Measurements from ENCODE around the gene SKOR2. TPM values are rescaled to one million over a fixed set of nuclear protein-coding genes. Genes with fewer than 3 reads are reported as not detected.

SKOR2 gene
- total and polyA plus RNA-seq, 10 donors: not detected

DNA sequence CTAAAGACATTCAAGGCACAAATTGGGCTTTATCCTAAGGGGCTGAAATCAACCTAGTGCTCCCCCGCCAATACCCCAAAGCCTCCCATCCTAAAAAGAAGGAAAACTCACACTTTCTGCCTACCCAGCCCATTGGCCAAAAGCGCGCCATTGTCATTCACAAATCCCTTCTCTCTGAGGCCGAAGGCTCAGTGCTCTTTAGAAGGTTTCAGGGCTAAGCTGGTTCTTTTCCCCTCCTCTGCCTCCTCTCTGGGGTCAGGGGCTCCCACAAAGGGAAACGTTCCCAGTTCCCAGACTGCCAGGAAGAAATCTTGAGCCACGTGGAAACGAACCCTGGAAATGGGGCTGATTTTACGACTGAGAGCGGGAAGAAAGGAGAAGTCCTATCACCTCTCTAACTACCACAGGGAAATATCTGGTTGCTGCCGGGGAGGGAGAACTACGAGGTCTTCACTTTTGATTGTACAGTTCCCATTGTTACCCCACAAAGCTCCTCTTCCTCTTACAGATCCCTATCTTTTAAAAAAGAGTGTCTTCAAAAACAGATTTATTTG is 1.7 kb upstream of the SKOR2 start:
- Histone ChIP-seq H3K9me3 (peaks cover 0 to 9% (median 0%) of the 10 kb centered on the region in 8 donors), H3K4me1 (peaks cover 0 to 7% (median 2%) of the 10 kb centered on the region in 6 donors), H3K36me3 (no peaks in the 10 kb centered on the region), H3K27me3 (replicated peaks in 1 of 7) (peaks cover 11 to 100% (median 80%) of the 10 kb centered on the region in 7 donors), H3K4me3 (no peak overlapping the region), H3K27ac (no peak overlapping the region)
- WGBS, 5 donors: 4 to 8% (median 5%) methylated on average over 11 of the region's 11 CpGs
- no peak for TF ChIP-seq POLR2AphosphoS5 (IDR thresholded peaks at IDR 0.05)
- TF ChIP-seq, protein P1, sequence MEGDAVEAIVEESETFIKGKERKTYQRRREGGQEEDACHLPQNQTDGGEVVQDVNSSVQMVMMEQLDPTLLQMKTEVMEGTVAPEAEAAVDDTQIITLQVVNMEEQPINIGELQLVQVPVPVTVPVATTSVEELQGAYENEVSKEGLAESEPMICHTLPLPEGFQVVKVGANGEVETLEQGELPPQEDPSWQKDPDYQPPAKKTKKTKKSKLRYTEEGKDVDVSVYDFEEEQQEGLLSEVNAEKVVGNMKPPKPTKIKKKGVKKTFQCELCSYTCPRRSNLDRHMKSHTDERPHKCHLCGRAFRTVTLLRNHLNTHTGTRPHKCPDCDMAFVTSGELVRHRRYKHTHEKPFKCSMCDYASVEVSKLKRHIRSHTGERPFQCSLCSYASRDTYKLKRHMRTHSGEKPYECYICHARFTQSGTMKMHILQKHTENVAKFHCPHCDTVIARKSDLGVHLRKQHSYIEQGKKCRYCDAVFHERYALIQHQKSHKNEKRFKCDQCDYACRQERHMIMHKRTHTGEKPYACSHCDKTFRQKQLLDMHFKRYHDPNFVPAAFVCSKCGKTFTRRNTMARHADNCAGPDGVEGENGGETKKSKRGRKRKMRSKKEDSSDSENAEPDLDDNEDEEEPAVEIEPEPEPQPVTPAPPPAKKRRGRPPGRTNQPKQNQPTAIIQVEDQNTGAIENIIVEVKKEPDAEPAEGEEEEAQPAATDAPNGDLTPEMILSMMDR (IDR thresholded peaks at IDR 0.05 in 8 of 11, conservative IDR thresholded peaks at IDR 0.05 in 3 of 11): no peak
- TF ChIP-seq POLR2A (IDR thresholded peaks at IDR 0.05): no peak
- no peak for DNase-seq
- intact Hi-C loops (cut with DNase I; ENCODE audit: low total_unique reads): no loop called here

DNA sequence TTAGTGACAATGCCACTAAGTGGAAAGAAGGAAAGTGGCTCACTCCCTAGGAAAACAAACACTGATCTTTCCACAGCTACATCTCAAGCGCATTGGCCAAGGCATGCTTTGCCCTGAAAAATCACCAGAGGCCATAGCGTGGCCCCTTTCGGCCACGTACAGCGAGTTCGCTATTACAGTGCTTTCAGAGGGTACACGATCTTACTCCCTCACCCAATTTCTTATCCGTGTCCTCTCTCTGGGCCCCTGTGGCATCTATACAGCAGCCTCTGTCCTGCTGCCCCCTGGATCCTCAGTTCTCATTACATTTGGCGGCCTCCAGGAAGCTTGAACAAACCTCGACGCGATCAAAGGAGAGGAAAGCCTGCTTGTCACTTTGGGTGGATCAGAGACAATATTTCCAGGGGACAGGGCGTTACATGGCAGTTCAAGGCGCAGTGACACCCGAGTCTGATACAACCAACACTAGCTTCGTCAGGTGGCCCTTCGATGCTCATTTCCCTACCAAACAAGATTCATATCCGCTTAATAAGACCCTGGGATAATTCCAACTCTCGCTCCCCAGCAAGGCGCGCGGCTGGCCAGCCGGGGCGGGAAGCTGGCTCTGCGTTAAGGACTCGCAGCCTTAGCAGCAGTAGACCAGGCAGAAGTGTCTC is 941 bp downstream of the SKOR2 start:
- 7 to 18% (median 9%) methylated on average over 19 to 26 of the region's 26 CpGs for whole genome bisulfite sequencing, 5 donors
- H3K4me3 ChIP-seq: no peak overlapping the region
- H3K27ac ChIP-seq: no peak overlapping the region
- peaks cover 0 to 22% (median 10%) of the 10 kb centered on the region in 6 donors for H3K4me1 ChIP-seq
- peaks cover 0 to 21% (median 0%) of the 10 kb centered on the region in 8 donors for H3K9me3 ChIP-seq
- H3K36me3 ChIP-seq: no peaks in the 10 kb centered on the region
- intact Hi-C loops (cut with DNase I; ENCODE audit: low total_unique reads): no loop called here
- no peak for DNase-seq
- TF ChIP-seq, protein P1 (IDR thresholded peaks at IDR 0.05 in 8 of 11, conservative IDR thresholded peaks at IDR 0.05 in 3 of 11): no peak
- TF ChIP-seq POLR2A (IDR thresholded peaks at IDR 0.05): no peak
- no peak for TF ChIP-seq POLR2AphosphoS5 (IDR thresholded peaks at IDR 0.05)
- peaks cover 18 to 100% (median 98%) of the 10 kb centered on the region in 7 donors for H3K27me3 ChIP-seq (replicated peaks in 1 of 7)

GRCh38 chr18:47249314-47249981 is 2.0 kb downstream of the SKOR2 start:
- H3K4me1 ChIP-seq: peaks cover 0 to 22% (median 10%) of the 10 kb centered on the region in 6 donors
- H3K4me3 ChIP-seq: no peak overlapping the region
- DNase-seq: no peak
- no peaks in the 10 kb centered on the region for H3K36me3 ChIP-seq
- H3K27me3 ChIP-seq (replicated peaks in 1 of 7): peaks cover 17 to 100% (median 100%) of the 10 kb centered on the region in 7 donors
- H3K27ac ChIP-seq: no peak overlapping the region
- intact Hi-C loops (cut with DNase I; ENCODE audit: low total_unique reads): no loop called here
- WGBS, 5 donors: 7 to 11% (median 11%) methylated on average over 7 of the region's 7 CpGs
- peaks cover 0 to 21% (median 0%) of the 10 kb centered on the region in 8 donors for H3K9me3 ChIP-seq
- TF ChIP-seq, protein P1 (IDR thresholded peaks at IDR 0.05 in 8 of 11, conservative IDR thresholded peaks at IDR 0.05 in 3 of 11): no peak
- no peak for TF ChIP-seq POLR2A (IDR thresholded peaks at IDR 0.05)

Measured in spleen (tissue), 11 donors.